SK-N-SH (cell line): Measurements from ENCODE around the gene OR2AE1. TPM values are rescaled to one million over a fixed set of nuclear protein-coding genes. Genes with fewer than 3 reads are reported as not detected.

Source experiments
- CTCF ChIA-PET: fragments of 300-600, 350-600 bp; formaldehyde crosslinking; extraction: SDS; loops from one replicate; lab custom pipeline; 2021; lab: Yijun Ruan, JAX
- POLR2A ChIA-PET: fragments of 350-600 bp; sonication (Branson Sonifier 250); formaldehyde crosslinking; extraction: SDS; loops from one replicate; lab custom pipeline; 2020; ENCODE audit warnings: antibody characterized with exemption, inconsistent platforms; lab: Yijun Ruan, JAX
- DNase-seq: peaks from one replicate; pipeline ENCODE4 v3.0.0; 2012
- H2AFZ ChIP-seq: fragments of 200-600 bp; sonication (generic); 2 replicates; pipeline ENCODE4 v1.8.1; 2016; ENCODE audit warnings: antibody characterized with exemption, mild to moderate bottlenecking, low read depth
- H3F3A ChIP-seq: fragments of 200-600 bp; sonication (generic); replicated peaks from 2 replicates; pipeline ENCODE3; 2016; ENCODE audit warnings: antibody characterized with exemption, mild to moderate bottlenecking; ENCODE audit not compliant: insufficient read depth
- H3K27ac ChIP-seq, 2 experiments: fragments of 200-500 bp in 1 of 2; fragments of 200-600 bp in 1 of 2; sonication (Bioruptor generic) in 1 of 2; sonication (generic), shearing (Covaris generic) in 1 of 2; 2 replicates each; pipeline versions ENCODE4 v1.5.1 to v1.6.1; 2014 to 2016; ENCODE audit warnings: low read depth in 2 of 2, inconsistent platforms in 1 of 2, low read length in 1 of 2, mild to moderate bottlenecking in 1 of 2, mixed read lengths in 1 of 2
- H3K27me3 ChIP-seq: fragments of 200-600 bp; sonication (generic), shearing (Covaris generic); 2 replicates; pipeline ENCODE4 v1.6.1; 2016; ENCODE audit warnings: mixed run types; ENCODE audit not compliant: insufficient read depth
- H3K36me3 ChIP-seq, 2 experiments: fragments of 200-500 bp in 1 of 2; fragments of 200-600 bp in 1 of 2; sonication (Bioruptor generic) in 1 of 2; sonication (generic) in 1 of 2; replicated peaks in 1 of 2; 2 replicates each; pipeline versions ENCODE3 to v1.5.1; 2014 to 2016; ENCODE audit warnings: low read length in 1 of 2, mild to moderate bottlenecking in 1 of 2; ENCODE audit not compliant: insufficient read depth in 2 of 2, control insufficient read depth in 1 of 2
- H3K4me1 ChIP-seq, 2 experiments: fragments of 200-500 bp in 1 of 2; fragments of 200-600 bp in 1 of 2; sonication (Bioruptor generic) in 1 of 2; sonication (generic), shearing (Covaris generic) in 1 of 2; 2 replicates each; pipeline versions ENCODE4 v1.5.1 to v1.6.1; 2014 to 2016; ENCODE audit warnings: low read depth in 1 of 2, low read length in 1 of 2, mixed run types in 1 of 2; ENCODE audit not compliant: insufficient read depth in 2 of 2, control insufficient read depth in 1 of 2
- H3K4me2 ChIP-seq: fragments of 200-600 bp; sonication (generic), shearing (Covaris generic); 2 replicates; pipeline ENCODE4 v1.6.1; 2017; ENCODE audit warnings: mixed run types
- H3K4me3 ChIP-seq, 2 experiments: fragments of 200-500 bp in 1 of 2; fragments of 200-600 bp in 1 of 2; sonication (Bioruptor generic) in 1 of 2; sonication (generic), shearing (Covaris generic) in 1 of 2; 2 replicates each; pipeline versions ENCODE4 v1.5.1 to v1.8.1; 2014 to 2016; ENCODE audit warnings: low read depth in 2 of 2, inconsistent platforms in 1 of 2, low read length in 1 of 2, mild to moderate bottlenecking in 1 of 2, mixed read lengths in 1 of 2, moderate library complexity in 1 of 2
- H3K79me2 ChIP-seq: fragments of 200-600 bp; sonication (generic); 2 replicates; pipeline ENCODE4 v1.8.1; 2017; ENCODE audit warnings: mild to moderate bottlenecking; ENCODE audit not compliant: insufficient read depth
- H3K9ac ChIP-seq: fragments of 200-600 bp; sonication (generic); 2 replicates; pipeline ENCODE4 v1.6.1; 2017; ENCODE audit warnings: mixed run types
- H3K9me2 ChIP-seq: fragments of 200-600 bp; sonication (generic); 2 replicates; pipeline ENCODE4 v1.6.1; 2017; ENCODE audit warnings: mixed run types
- H3K9me3 ChIP-seq: fragments of 200-600 bp; sonication (generic); 2 replicates; pipeline ENCODE4 v1.6.1; 2017; ENCODE audit warnings: mixed run types, mild to moderate bottlenecking, moderate library complexity
- H4K20me1 ChIP-seq: fragments of 200-600 bp; sonication (generic); 2 replicates; pipeline ENCODE4 v1.6.1; 2017; ENCODE audit warnings: mild to moderate bottlenecking, mixed run types; ENCODE audit not compliant: insufficient read depth
- CTCF ChIP-seq: fragments of 200-600 bp; sonication (generic); IDR thresholded peaks from 2 replicates; pipeline ENCODE4 v1.6.1; 2017; ENCODE audit warnings: antibody characterized with exemption, mild to moderate bottlenecking, moderate library complexity
- ELF1 ChIP-seq: IDR thresholded peaks from 2 replicates; pipeline ENCODE4 v1.4.0; 2012
- EP300 ChIP-seq, 2 experiments: IDR thresholded peaks; 2 replicates each; pipeline versions ENCODE4 v1.4.0 to v1.6.1; 2012; ENCODE audit warnings: borderline replicate concordance in 1 of 2, low read depth in 1 of 2, low read length in 1 of 2
- FOSL2 ChIP-seq: IDR thresholded peaks from 2 replicates; pipeline ENCODE4 v1.4.0; 2012; ENCODE audit warnings: low read depth, mild to moderate bottlenecking, moderate library complexity, borderline replicate concordance
- FOXJ3 ChIP-seq: sonication (generic); formaldehyde crosslinking; IDR thresholded peaks from 2 replicates; pipeline ENCODE4 v1.5.1; 2020; ENCODE audit warnings: mild to moderate bottlenecking, missing genetic modification reagents
- FOXM1 ChIP-seq: IDR thresholded peaks from 2 replicates; pipeline ENCODE4 v1.4.0; 2012; ENCODE audit warnings: low read depth, mild to moderate bottlenecking
- GABPA ChIP-seq: IDR thresholded peaks from 2 replicates; pipeline ENCODE4 v1.4.0; 2012; ENCODE audit warnings: low read depth, mild to moderate bottlenecking
- IRF3 ChIP-seq: fragments of 150-350 bp; IDR thresholded peaks from 2 replicates; pipeline ENCODE4 v1.6.1; 2016; ENCODE audit warnings: mild to moderate bottlenecking, low read depth, low read length
- JUND ChIP-seq: IDR thresholded peaks from 2 replicates; pipeline ENCODE4 v1.4.0; 2012
- MAX ChIP-seq: IDR thresholded peaks from 2 replicates; pipeline ENCODE4 v1.4.0; 2012; ENCODE audit warnings: low read depth
- MEF2A ChIP-seq: IDR thresholded peaks from 2 replicates; pipeline ENCODE4 v1.4.0; 2012; ENCODE audit warnings: low read depth, borderline replicate concordance
- MXI1 ChIP-seq: IDR thresholded peaks from 2 replicates; pipeline ENCODE4 v1.6.1; 2012; ENCODE audit warnings: mild to moderate bottlenecking, low read depth, low read length, improper control_type of control experiment
- NFIC ChIP-seq: IDR thresholded peaks from 2 replicates; pipeline ENCODE4 v1.4.0; 2012; ENCODE audit warnings: borderline replicate concordance
- NRF1 ChIP-seq: IDR thresholded peaks from 2 replicates; pipeline ENCODE4 v1.6.1; 2012; ENCODE audit warnings: low read depth, mild to moderate bottlenecking, low read length
- PBX3 ChIP-seq: IDR thresholded peaks from 2 replicates; pipeline ENCODE4; 2012
- POLR2AphosphoS5 ChIP-seq: IDR thresholded peaks from 2 replicates; pipeline ENCODE4 v1.6.1; 2012; ENCODE audit warnings: low read depth, low read length
- RCOR1 ChIP-seq: fragments of 150-350 bp; IDR thresholded peaks from 2 replicates; pipeline ENCODE4 v1.6.1; 2017; ENCODE audit warnings: antibody characterized with exemption, low read length
- RXRA ChIP-seq: IDR thresholded peaks from 2 replicates; pipeline ENCODE4 v1.4.0; 2012; ENCODE audit warnings: low read depth, mild to moderate bottlenecking, borderline replicate concordance
- SIN3A ChIP-seq: IDR thresholded peaks from 2 replicates; pipeline ENCODE4 v1.6.1; 2012; ENCODE audit warnings: low read depth, mild to moderate bottlenecking, low read length, moderate library complexity, borderline replicate concordance
- SMC3 ChIP-seq: IDR thresholded peaks from 2 replicates; pipeline ENCODE4 v1.6.1; 2012; ENCODE audit warnings: low read depth, low read length, improper control_type of control experiment
- TAF1 ChIP-seq: IDR thresholded peaks from 2 replicates; pipeline ENCODE4 v1.6.1; 2012; ENCODE audit warnings: low read depth, mild to moderate bottlenecking, low read length, moderate library complexity, borderline replicate concordance
- TCF12 ChIP-seq: IDR thresholded peaks from 2 replicates; pipeline ENCODE4 v1.4.0; 2012
- TEAD4 ChIP-seq: IDR thresholded peaks from 2 replicates; pipeline ENCODE4 v1.4.0; 2012; ENCODE audit warnings: mild to moderate bottlenecking, borderline replicate concordance; ENCODE audit not compliant: insufficient read depth
- USF2 ChIP-seq: fragments of 150-350 bp; IDR thresholded peaks from 2 replicates; pipeline ENCODE4 v1.6.1; 2017; ENCODE audit warnings: antibody characterized with exemption, low read length, low read depth, borderline replicate concordance
- YY1 ChIP-seq: IDR thresholded peaks from 2 replicates; pipeline ENCODE4 v1.4.0; 2012; ENCODE audit warnings: low read depth, mild to moderate bottlenecking
- ZBTB33 ChIP-seq: IDR thresholded peaks from 2 replicates; pipeline ENCODE4 v1.4.0; 2012; ENCODE audit warnings: low read depth, borderline replicate concordance
- WGBS: methylation state at CpG from one replicate; pipeline ENCODE4 v1.1.6; 2017; ENCODE audit warnings: low lambda C conversion rate; 5-methylcytosine and 5-hydroxymethylcytosine counted together
- polyA plus RNA-seq, 3 experiments: library from polyadenylated mRNA; depleted of rRNA; stranded (reverse); fragments of >200 nt; gene quantifications; 2 replicates each; pipeline ENCODE4 v1.2.3, GENCODE V29; 2012

OR2AE1 gene
- polyA plus RNA-seq, 1 of the 3 experiments (the other 2 are of a cell fraction) = not detected

- H4K20me1 ChIP-seq = no peaks in the 10 kb centered on the region
- H2AFZ ChIP-seq = peak within 1 kb of the TSS; percentile 80
- peaks cover 11% of the 10 kb centered on the region; the same call in 1 of the 2 replicates for H3K9me3 ChIP-seq
- peak within 1 kb of the TSS; percentile 61 for H3K4me2 ChIP-seq
- H3F3A ChIP-seq = no peaks in the 10 kb centered on the region
- H3K9me2 ChIP-seq = no peaks in the 10 kb centered on the region
- DNase-seq = peak; percentile 87
- WGBS = 21% methylated on average over 56 of the region's 81 CpGs
- ChIA-PET POLR2A (interaction anchor here (0.6 to 1.2 kb wide), 3 partner anchors 11 to 303 kb away, joined by 3 to 5 read pairs (median 3); partner anchors contain the start of gene ZSCAN25), CTCF (interaction anchor here (0.8 to 6.3 kb wide), 12 partner anchors 10 to 394 kb away, joined by 3 to 30 read pairs (median 4); partner anchors contain the start of genes GJC3 and ZNF3)
- peak within 1 kb of the TSS; percentile 62 to 64 for H3K27ac ChIP-seq
- no peaks in the 10 kb centered on the region; a peak in 1 of 4 replicates for H3K4me1 ChIP-seq
- H3K36me3 ChIP-seq = no peaks in the 10 kb centered on the region
- peaks cover 34% of the 10 kb centered on the region for H3K79me2 ChIP-seq
- peaks cover 19% of the 10 kb centered on the region; the same call in 1 of the 2 replicates for H3K27me3 ChIP-seq
- peak within 1 kb of the TSS; percentile 59 to 64 for H3K4me3 ChIP-seq
- H3K9ac ChIP-seq = peak within 1 kb of the TSS; percentile 65
- no peak for TF ChIP-seq EP300 (IDR thresholded peaks at IDR 0.05; ENCODE audit: borderline replicate concordance in 1 of 2, low read depth in 1 of 2, low read length in 1 of 2)
- TF ChIP-seq USF2 = no peak
- TF ChIP-seq TEAD4 = no peak
- TF ChIP-seq TCF12 = no peak
- TF ChIP-seq MXI1 = peak; percentile 6; the same call in 1 of the 2 replicates
- TF ChIP-seq RCOR1 = no peak
- TF ChIP-seq RXRA = no peak
- peak; percentile 20; the same call in 1 of the 2 replicates for TF ChIP-seq CTCF
- no peak; the same call in 1 of the 2 replicates for TF ChIP-seq SIN3A
- TF ChIP-seq POLR2AphosphoS5 = 0 out of 2 replicates have a peak, but pooled peaks have one; percentile 34
- no peak for TF ChIP-seq YY1
- TF ChIP-seq SMC3 = no peak
- no peak for TF ChIP-seq IRF3
- peak; percentile 86 for TF ChIP-seq GABPA
- no peak for TF ChIP-seq JUND
- no peak for TF ChIP-seq ZBTB33
- no peak for TF ChIP-seq FOSL2
- TF ChIP-seq MEF2A = no peak
- peak; percentile 65 for TF ChIP-seq MAX
- no peak for TF ChIP-seq FOXJ3 (CRISPR knock-in tag)
- peak; percentile 62 for TF ChIP-seq TAF1
- TF ChIP-seq NFIC = no peak
- peak; percentile 77 for TF ChIP-seq ELF1
- no peak for TF ChIP-seq FOXM1
- TF ChIP-seq NRF1 = peak; percentile 35; the same call in 1 of the 2 replicates
- no peak for TF ChIP-seq PBX3
These were observed 42.4 kb upstream of the OR2AE1 start, which contains the start of gene TRIM4 for GRCh38 chr7:99918959-99919813. TRIM4 (minus strand) TSS chr7:99919530; CDS start chr7:99919401, 129 bp downstream.
